GM18858 (cell line): ENCODE data around the gene ADGRE1.

Experiments used
- ATAC-seq: cut with Tn5 transposase; IDR thresholded peaks from one replicate; pipeline ENCODE4 v1.9.1; 2021; ENCODE audit not compliant: unreplicated experiment

Gene ADGRE1

DNA sequence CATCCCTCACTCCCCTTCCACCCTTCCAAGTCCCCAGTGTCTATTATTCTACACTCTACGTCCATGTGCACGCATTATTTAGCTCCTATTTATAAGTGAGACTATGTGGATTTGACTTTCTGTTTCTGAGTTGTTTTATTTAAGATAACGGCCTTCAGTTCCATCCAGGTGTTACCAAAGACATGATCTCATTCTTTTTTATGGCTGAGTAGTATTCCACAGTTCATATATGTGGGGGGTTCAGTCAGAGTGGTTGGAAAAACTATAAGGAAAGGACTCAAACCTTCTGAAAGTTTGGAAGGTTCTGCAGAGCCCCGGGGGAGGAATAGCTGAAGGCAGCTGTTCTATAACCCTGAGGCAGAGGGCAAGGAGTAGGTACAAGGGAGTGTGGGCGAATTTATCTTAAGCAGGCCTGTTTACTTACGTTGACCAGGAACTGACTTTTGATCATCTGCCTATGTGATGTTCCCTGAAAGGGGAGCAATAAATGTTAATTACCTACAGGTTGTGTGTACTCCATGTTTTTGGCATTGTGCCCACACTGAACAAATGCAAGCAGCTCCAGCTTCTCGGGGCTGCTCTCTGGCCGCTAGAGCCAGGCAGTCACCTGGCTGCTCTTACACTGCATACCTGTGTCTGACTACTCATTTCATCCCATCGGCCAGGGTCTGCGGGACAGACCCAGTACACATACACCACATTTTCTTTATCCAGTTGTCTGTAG, 13.5 kb upstream of the ADGRE1 start:
- no peak for ATAC-seq

DNA sequence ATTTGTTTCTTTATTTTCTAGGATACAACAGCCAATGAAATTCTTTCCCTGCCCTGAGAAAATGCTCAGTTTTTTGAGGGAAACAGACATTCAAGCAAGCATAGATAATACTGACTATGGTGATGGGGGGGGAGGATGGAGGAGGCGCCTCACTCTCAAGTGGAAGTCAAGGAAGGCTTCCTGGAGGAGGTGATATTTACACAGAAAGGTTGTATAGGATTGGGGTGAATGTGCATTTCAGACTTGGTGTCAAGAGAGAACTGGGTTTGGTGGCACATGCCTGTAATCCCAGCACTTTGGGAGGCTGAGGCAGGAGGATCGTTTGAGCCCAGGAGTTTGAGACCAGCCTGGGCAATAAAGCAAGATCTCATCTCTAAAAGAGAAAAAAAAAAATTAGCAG, 12.2 kb upstream of the ADGRE1 start:
- ATAC-seq: no peak

DNA sequence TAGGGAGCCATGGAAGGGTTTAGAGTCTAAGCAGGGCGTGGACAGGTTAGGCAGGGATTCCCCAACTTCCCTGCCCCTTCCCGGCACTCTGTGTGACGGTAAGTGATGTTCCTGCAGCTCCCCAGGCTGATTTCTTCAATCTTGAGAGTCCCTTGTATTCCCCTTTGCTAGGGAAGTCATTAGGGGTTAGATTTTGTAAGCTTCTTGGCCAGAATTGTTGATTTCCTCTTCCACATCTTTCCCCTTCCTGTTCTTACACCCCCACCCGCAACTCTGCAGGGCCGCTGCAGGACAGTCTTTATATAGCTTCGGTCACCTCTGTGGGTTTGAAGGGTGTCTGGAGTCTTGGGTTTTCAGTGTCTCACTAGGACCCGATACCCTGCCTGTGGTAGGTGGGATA, 10.6 kb upstream of the ADGRE1 start:
- ATAC-seq: no peak

DNA sequence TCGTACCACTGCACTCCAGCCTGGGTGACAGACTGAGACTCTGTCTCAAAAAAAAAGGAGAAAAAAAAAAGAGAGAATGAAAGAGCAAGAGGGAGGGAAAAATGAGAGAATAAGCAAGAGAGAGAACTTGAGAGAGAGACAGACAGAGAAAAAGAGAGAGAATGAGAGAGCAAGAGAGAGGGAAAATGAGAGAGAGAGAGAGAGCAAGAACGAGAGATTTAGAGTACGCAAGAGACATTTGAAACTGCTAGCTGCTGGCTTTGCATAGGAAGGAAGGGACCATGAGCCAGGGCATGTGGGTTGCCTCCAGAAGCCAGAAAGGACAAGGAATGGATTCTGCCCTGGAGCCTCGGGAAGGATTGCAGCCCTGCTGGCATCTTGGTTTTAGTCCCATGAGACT, 9.6 kb upstream of the ADGRE1 start:
- no peak for ATAC-seq

DNA sequence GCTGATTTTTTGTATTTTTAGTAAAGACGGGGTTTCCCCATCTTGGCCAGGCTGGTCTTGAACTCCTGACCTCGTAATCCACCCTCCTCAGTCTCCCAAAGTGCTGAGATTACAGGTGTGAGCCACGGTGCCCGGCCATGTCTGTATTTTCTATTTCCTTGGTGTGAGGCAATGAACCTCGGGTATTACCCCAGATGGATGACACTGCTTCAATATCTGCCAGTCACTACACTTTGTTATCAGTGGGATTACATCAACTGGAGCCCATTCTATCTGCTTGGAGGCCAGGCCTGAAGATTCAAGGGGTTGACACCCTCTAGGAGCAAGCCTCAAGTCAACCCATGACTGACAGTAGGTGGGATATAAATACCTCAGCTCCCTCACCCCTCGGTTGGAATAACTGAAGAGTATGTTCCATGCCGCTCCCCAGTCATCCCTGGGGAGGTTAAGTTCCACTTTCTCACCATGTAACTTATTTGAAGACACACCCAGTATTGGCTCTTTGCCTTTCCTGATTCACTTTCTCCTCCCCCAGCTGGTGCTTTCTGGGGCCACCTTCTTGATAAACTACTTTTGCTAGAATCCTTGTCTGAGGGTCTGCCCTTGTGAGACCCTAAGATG, 992 bp upstream of the ADGRE1 start:
- ATAC-seq: no peak

DNA sequence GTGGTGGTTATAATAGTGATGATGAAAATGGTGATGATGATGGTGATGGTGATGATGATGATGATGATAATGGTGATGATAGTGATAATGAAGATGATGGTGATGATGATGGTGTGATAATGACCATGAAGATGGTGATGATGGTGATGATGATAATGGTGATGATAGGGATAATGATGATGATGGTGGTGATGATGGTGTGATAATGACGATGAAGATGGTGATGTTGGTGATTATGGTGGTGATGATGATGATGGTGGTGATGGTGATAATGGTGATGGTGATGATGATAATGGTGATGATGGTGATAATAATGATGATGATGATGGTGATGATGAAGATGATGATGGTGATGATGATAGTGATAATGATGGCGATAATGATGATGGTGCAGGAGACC, 1.6 kb downstream of the ADGRE1 start:
- no peak for ATAC-seq

DNA sequence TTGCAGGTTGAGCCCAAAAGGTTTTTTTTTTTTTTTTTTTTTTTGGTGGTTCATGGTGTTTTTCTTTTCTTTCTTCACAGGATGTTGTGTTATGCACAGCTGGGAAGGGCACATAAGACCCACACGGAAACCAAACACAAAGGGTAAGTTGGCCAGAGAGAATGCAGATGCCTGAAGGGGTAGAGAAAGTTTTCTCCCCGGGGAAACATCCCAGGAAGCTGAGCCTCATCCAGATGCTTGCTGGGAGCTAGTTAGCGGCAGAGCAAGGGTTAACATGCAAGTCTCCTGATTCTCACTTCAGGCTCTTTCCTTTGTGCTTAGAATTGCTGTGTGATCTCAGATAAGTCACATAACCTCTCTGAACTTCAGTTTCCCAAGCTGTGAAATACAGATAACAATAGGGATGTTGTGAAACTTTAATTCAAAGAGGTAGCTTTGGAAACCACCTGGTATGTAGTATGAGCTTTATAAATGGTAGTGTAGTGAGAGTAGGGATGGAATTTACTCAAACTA, 3.1 kb downstream of the ADGRE1 start:
- ATAC-seq: no peak

DNA sequence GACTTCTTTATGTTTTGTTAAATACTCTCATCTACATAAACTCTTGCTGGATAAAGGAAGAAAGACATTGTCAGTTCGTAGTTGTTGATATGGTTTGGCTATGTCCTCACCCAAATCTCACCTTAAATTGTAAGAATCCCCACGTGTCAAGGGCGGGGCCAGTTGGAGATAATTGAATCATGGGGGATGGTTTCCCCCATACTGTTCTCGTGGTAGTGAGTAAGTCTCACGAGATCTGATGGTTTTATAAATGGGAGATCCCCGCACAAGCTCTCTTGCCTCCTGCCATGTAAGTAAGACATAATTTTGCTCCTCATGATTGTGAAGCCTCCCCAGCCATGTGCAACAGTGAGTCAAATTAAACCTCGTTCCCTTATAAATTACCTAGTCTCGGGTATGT, 3.6 kb downstream of the ADGRE1 start:
- no peak for ATAC-seq

DNA sequence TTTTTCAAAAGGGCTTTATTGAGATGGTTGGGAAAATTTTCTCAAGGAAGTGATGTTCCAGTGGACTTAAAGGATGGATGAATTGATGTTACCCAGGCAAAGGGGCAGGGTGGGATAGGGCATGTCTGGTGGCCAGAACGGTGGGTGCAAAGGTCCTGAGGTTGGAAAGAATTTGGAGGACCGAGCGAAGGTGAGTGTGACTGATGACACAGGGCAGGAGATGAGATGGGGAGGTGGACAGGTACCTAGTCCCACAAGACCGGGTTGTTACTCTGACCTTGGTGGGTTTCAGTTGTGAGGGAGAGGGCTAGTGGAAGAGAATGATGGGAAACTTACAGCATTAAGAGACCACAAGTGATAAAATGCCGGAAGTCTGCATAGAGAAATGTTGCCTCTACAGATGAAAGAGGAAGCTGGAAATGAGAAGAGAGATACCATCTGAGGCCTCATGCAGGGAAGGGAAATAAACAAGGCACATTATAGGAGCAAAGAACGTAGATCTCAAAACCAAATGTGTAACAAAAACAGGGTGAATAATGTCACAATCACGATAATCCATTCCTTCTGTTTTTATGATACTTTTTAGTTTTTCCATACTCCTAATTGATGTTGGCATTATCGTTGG, 4.5 kb downstream of the ADGRE1 start:
- ATAC-seq: no peak

DNA sequence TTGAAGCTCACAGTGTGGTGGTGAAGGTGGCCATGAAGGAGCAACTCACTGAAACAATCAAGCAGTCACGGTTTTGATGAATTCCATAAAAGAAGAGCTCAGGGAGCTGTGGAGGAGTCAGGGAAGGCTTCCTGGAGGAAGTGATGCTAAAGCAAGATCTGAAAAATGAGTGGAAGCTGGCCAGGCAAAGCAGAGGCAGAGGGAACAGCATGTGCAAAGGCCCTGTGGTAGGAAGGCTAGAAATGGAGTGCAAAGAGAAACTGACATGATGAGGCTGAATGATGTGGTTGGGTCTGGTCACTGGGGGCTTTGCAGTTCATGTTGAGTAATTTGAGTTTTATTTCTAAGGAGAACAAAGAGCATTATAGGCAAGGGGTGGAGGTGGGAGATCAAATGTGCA, 6.9 kb downstream of the ADGRE1 start:
- ATAC-seq: no peak

DNA sequence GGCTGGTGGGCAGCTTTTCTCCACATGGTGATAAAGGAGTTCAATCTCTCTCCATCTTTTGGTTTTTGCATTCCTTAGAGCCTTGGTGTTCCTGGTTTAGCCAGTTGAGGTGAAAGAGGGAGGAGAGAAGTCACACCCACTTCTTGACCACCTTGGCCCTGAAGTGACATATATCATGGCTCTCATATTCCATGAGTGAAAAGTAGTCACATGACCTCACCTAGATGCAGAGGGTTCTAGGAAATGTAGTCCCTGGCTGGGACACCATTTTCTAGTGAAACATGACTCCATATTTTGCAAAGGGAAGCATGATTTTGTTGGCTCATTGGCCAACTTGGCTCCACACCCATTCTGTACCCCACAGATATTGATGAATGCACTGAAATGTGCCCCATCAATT, 16.1 kb downstream of the ADGRE1 start:
- ATAC-seq: no peak

DNA sequence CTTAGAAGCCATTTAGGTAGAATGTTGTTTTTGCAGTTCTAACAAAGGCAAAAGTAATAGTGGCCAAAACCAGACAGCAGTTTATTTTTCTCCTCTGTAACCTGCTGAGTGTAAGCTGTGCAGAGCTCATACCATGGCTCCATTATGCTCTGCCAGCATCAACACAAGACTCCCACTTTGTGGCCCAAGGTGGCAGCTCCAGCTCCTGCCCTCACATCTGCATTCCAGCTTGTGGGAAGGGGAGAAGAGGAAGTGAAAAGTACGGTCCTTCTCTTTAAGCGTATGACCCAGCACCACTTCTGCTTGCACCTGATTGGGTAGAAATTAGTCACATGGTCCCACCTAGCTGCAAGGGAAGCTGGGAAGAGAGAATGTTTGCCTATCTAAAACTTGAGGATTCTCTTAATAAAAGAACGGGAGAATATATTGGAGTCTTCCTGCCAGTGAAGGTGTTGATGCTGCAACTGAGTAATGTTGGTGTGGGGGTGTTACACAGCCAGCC, 19.2 kb downstream of the ADGRE1 start:
- ATAC-seq: no peak

DNA sequence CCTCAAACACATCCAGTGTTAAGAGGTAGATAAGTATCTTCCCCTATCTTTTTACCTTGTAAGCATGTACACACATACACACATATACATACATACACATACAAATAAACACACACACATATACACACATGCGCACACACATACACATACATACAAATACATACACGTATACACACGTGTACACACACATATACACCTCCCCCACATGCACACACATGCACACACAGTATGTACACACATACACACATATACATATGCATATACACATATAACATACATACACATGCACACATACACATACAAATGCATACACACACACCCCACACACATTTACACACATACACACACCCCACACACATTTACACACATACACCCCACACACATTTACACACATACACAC, 24.1 kb downstream of the ADGRE1 start:
- ATAC-seq: no peak

DNA sequence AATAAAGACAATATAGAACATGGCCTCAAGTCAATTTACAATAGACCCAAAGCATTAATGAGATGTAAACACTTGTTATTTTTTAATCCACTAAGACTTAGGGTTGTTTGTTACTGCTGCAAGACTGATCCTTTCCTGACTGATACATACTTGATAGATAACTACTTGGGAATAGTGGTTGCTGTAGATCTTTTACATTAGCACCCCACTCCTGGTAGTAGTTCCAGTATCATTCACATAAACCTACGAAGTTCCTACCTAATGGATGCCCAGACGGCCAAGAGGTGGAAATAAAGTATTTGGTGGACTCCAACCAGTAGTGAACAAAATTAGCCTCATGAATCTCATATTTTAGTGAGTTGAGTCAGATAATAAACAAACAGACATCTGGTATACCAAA, 26.9 kb downstream of the ADGRE1 start:
- ATAC-seq: no peak

DNA sequence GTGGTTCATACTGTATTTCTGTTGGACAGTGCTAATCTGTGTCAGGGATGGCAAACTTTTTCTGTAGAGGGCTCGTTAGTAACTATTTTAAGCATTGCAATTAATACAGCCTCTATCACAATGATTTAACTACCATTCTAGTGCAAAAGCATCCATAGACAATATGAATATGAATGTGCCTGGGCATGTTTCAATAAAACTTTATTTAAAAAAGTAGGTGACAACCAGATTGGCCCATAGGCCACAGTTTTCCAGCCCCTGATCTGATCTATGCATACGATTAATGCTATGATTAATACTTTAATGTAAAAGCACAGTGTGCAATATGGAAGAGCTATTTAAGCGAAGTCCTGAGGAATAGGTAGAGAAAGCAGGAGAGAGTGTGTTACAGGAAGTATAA, 29.6 kb downstream of the ADGRE1 start:
- no peak for ATAC-seq

DNA sequence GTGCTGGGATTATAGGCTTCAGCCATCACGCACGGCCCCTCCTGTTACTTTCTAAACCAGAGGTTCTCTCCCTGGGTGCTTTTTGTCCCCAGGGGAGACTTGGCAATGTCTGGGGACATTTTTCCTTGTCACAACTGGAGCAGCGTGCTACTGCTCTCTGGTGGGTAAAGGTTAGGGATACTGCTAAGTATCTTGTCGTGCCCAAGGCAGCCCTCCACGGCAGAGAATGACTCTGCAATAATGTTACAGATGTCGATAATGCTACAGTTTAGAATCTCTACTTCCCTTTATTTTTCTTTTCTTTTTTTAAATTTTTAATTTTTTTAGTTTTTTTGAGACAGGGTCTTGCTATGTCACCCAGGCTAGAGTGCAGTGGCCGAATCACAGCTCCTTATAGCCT, 38.0 kb downstream of the ADGRE1 start:
- ATAC-seq: no peak

DNA sequence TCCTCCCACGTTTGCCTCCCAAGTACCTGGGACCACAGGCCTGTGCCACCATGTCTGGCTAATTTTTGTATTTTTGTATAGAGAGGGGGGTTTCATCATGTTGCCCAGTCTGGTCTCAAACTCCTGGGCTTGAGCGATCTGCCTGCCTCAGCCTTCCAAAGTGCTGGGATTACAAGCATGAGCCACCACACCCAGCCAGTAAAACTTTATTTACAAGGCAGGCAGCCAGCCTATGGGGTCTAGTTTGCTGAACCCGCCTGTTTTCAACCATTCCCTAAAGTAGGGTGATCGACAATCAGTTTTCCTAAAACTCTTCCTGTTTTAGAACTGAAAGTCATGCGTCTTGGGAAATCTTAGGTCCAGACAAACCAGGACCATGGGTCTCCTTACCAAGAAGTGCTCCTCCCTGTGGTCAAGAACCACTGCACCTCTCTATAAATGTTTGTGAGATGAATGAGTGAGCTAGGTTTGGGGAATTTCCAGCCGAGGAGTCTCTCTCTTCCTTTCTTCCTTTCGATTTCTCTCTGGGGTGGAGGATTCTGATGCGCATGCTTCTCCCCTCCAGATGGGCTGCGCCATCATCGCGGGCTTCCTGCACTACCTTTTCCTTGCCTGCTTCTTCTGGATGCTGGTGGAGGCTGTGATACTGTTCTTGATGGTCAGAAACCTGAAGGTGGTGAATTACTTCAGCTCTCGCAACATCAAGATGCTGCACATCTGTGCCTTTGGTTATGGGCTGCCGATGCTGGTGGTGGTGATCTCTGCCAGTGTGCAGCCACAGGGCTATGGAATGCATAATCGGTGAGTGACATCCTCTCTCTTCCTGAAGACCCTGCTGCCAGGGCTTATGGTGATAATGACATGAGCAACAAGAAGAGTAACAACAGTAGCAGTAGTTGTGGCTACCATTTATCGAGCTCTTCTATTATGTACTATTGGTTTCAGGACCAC, 38.7 kb downstream of the ADGRE1 start:
- ATAC-seq: no peak

DNA sequence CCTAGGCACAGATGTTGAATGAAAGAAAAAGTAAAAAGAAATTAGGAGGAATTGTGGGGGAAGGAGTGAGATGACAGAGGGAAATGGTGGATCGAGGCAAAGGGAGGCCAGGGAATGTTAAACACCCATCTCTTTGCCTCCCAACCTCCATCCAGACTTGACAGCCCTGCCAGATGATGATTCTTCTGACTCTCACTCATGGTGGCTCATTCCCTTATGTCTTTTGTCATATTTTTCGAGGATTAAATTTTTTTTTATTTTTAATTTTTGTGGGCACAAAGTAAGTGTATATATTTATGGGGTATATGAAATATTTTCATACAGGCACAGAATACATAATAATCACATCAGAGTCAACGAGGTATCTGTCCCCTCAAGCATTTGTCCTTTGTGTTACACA, 42.8 kb downstream of the ADGRE1 start:
- no peak for ATAC-seq

DNA sequence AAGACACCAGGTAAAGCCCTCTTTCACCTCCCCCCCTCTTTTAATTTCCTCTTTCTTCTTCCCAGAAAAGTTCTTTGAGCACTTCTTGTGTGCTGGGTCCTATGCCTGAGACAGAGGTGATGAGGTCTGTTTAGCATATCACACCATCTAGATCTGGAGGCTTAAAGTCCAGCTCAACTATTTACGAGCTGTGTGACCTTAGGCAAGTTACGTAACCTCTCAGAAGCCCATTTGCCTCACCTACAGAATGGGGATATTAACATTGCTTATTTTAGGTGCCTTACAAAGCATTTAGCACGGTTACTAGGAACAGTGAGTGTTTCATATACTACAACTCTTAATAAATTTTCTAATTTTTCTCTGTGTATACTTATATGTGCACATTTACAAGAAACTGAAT, 47.7 kb downstream of the ADGRE1 start:
- ATAC-seq: no peak

DNA sequence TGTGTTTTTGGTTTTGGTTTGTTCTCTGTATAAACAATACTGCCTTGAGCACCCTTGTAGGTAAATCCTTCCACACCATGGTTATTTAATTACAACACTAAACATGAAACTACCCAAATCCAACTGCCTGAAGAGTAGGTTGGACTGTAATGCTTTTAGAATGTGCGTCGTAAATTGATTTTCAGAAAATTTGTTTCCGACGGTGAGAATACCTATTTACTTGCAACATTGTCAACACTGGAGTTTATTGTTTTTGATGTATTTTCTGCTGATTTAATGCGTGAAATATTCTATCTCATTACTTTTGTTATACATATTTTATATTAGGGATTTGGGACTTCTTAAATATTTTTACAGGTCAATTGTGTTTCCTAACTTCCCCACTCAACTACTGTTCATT, 48.2 kb downstream of the ADGRE1 start:
- ATAC-seq: no peak

DNA sequence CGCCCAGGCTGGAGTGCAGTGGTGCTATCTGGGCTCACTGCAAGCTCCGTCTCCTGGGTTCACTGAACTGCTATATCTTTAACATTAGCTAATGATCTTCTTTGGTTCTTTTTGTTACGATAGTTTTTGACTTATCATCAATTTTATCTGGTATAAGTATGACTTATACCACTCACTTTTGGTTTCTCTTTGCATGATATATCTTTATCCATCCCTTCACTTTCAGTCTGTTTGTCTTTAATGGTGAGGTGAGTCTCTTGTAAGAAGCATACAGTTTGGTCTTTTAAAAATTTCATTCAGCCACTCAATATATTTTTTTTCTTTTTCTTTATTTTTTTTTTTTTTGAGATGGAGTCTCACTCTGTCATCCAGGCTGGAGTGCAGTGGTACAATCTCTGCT, 58.4 kb downstream of the ADGRE1 start:
- no peak for ATAC-seq
